Measurements from ENCODE around the gene HEATR5A. TPM values are rescaled to one million over a fixed set of nuclear protein-coding genes. Genes with fewer than 3 reads are reported as not detected.

The HEATR5A gene
- total and polyA plus RNA-seq, 9 of the 15 experiments (the other 6 are each of a cell fraction or from before 2014, with no cell fraction given), result 8.0 to 50.9 (median 23.0) TPM

DNA sequence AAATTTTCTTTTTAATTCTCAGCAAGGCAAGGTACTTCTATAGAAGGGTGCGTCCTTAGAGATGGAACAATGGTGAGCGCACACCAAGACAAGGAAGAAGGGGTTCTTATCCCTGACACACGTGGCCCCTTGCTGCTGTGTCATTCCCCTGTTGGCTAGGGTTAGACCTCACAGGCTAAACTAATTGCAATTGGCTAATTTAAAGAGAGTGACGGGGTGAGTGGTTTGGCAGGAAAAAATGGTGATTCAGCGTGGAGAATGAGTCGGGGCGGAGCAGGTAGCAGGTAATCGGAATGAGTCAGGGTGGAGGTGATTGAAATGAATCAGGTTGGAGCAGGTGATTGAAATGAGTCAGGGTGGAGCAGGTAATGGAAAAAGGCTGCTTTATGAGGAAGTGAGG, 176.5 kb downstream of the HEATR5A start (continued):
- TF ChIP-seq, protein P1, sequence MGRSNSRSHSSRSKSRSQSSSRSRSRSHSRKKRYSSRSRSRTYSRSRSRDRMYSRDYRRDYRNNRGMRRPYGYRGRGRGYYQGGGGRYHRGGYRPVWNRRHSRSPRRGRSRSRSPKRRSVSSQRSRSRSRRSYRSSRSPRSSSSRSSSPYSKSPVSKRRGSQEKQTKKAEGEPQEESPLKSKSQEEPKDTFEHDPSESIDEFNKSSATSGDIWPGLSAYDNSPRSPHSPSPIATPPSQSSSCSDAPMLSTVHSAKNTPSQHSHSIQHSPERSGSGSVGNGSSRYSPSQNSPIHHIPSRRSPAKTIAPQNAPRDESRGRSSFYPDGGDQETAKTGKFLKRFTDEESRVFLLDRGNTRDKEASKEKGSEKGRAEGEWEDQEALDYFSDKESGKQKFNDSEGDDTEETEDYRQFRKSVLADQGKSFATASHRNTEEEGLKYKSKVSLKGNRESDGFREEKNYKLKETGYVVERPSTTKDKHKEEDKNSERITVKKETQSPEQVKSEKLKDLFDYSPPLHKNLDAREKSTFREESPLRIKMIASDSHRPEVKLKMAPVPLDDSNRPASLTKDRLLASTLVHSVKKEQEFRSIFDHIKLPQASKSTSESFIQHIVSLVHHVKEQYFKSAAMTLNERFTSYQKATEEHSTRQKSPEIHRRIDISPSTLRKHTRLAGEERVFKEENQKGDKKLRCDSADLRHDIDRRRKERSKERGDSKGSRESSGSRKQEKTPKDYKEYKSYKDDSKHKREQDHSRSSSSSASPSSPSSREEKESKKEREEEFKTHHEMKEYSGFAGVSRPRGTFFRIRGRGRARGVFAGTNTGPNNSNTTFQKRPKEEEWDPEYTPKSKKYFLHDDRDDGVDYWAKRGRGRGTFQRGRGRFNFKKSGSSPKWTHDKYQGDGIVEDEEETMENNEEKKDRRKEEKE (IDR thresholded peaks at IDR 0.05; ENCODE audit: borderline replicate concordance in 1 of 2, control insufficient read depth in 1 of 2, low read depth in 2 of 2, low read length in 1 of 2), result no peak
- no peak for TF ChIP-seq FOXK1 (CRISPR knock-in tag; IDR thresholded peaks at IDR 0.05; ENCODE audit: borderline replicate concordance)
- no peak for TF ChIP-seq BRD4 (IDR thresholded peaks at IDR 0.05)
- TF ChIP-seq, protein P2, sequence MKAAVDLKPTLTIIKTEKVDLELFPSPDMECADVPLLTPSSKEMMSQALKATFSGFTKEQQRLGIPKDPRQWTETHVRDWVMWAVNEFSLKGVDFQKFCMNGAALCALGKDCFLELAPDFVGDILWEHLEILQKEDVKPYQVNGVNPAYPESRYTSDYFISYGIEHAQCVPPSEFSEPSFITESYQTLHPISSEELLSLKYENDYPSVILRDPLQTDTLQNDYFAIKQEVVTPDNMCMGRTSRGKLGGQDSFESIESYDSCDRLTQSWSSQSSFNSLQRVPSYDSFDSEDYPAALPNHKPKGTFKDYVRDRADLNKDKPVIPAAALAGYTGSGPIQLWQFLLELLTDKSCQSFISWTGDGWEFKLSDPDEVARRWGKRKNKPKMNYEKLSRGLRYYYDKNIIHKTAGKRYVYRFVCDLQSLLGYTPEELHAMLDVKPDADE (conservative IDR thresholded peaks at IDR 0.05; ENCODE audit: control insufficient read depth, low read depth, low read length), result no peak
- TF ChIP-seq BMI1 (IDR thresholded peaks at IDR 0.05; ENCODE audit: low read length), result no peak
- TF ChIP-seq, protein P3, sequence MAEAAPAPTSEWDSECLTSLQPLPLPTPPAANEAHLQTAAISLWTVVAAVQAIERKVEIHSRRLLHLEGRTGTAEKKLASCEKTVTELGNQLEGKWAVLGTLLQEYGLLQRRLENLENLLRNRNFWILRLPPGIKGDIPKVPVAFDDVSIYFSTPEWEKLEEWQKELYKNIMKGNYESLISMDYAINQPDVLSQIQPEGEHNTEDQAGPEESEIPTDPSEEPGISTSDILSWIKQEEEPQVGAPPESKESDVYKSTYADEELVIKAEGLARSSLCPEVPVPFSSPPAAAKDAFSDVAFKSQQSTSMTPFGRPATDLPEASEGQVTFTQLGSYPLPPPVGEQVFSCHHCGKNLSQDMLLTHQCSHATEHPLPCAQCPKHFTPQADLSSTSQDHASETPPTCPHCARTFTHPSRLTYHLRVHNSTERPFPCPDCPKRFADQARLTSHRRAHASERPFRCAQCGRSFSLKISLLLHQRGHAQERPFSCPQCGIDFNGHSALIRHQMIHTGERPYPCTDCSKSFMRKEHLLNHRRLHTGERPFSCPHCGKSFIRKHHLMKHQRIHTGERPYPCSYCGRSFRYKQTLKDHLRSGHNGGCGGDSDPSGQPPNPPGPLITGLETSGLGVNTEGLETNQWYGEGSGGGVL (CRISPR knock-in tag; IDR thresholded peaks at IDR 0.05), result no peak
- TF ChIP-seq, protein P4, sequence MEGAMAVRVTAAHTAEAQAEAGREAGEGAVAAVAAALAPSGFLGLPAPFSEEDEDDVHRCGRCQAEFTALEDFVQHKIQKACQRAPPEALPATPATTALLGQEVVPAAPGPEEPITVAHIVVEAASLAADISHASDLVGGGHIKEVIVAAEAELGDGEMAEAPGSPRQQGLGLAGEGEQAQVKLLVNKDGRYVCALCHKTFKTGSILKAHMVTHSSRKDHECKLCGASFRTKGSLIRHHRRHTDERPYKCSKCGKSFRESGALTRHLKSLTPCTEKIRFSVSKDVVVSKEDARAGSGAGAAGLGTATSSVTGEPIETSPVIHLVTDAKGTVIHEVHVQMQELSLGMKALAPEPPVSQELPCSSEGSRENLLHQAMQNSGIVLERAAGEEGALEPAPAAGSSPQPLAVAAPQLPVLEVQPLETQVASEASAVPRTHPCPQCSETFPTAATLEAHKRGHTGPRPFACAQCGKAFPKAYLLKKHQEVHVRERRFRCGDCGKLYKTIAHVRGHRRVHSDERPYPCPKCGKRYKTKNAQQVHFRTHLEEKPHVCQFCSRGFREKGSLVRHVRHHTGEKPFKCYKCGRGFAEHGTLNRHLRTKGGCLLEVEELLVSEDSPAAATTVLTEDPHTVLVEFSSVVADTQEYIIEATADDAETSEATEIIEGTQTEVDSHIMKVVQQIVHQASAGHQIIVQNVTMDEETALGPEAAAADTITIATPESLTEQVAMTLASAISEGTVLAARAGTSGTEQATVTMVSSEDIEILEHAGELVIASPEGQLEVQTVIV (CRISPR knock-in tag; IDR thresholded peaks at IDR 0.05; ENCODE audit: borderline replicate concordance), result no peak
- TF ChIP-seq PHF21A (IDR thresholded peaks at IDR 0.05; ENCODE audit: borderline replicate concordance, low read depth), result no peak
- no peak for TF ChIP-seq YBX1 (IDR thresholded peaks at IDR 0.05)
- TF ChIP-seq CREM (IDR thresholded peaks at IDR 0.05; ENCODE audit: low read depth), result 0 out of 2 replicates have a peak, but pooled peaks have one; percentile 13
- TF ChIP-seq, protein P5, sequence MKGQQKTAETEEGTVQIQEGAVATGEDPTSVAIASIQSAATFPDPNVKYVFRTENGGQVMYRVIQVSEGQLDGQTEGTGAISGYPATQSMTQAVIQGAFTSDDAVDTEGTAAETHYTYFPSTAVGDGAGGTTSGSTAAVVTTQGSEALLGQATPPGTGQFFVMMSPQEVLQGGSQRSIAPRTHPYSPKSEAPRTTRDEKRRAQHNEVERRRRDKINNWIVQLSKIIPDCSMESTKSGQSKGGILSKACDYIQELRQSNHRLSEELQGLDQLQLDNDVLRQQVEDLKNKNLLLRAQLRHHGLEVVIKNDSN (CRISPR knock-in tag; IDR thresholded peaks at IDR 0.05), result peak; percentile 59
- TF ChIP-seq, protein P6, sequence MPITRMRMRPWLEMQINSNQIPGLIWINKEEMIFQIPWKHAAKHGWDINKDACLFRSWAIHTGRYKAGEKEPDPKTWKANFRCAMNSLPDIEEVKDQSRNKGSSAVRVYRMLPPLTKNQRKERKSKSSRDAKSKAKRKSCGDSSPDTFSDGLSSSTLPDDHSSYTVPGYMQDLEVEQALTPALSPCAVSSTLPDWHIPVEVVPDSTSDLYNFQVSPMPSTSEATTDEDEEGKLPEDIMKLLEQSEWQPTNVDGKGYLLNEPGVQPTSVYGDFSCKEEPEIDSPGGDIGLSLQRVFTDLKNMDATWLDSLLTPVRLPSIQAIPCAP (CRISPR knock-in tag; IDR thresholded peaks at IDR 0.05; ENCODE audit: borderline replicate concordance), result no peak
- TF ChIP-seq SREBF1 (IDR thresholded peaks at IDR 0.05; ENCODE audit: borderline replicate concordance, low read depth, low read length), result no peak
- no peak for TF ChIP-seq PHF8 (IDR thresholded peaks at IDR 0.05; ENCODE audit: borderline replicate concordance, low read length)
- TF ChIP-seq ATF7 (IDR thresholded peaks at IDR 0.05), result no peak
- TF ChIP-seq, protein P7, sequence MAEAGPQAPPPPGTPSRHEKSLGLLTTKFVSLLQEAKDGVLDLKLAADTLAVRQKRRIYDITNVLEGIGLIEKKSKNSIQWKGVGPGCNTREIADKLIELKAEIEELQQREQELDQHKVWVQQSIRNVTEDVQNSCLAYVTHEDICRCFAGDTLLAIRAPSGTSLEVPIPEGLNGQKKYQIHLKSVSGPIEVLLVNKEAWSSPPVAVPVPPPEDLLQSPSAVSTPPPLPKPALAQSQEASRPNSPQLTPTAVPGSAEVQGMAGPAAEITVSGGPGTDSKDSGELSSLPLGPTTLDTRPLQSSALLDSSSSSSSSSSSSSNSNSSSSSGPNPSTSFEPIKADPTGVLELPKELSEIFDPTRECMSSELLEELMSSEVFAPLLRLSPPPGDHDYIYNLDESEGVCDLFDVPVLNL (CRISPR knock-in tag; IDR thresholded peaks at IDR 0.05; ENCODE audit: low read depth), result no peak
